ENCODE measurements around the gene PSPH.
A peak's percentile ranks its signal among the peaks of the same experiment; 100 is the strongest.

The PSPH gene

DNA sequence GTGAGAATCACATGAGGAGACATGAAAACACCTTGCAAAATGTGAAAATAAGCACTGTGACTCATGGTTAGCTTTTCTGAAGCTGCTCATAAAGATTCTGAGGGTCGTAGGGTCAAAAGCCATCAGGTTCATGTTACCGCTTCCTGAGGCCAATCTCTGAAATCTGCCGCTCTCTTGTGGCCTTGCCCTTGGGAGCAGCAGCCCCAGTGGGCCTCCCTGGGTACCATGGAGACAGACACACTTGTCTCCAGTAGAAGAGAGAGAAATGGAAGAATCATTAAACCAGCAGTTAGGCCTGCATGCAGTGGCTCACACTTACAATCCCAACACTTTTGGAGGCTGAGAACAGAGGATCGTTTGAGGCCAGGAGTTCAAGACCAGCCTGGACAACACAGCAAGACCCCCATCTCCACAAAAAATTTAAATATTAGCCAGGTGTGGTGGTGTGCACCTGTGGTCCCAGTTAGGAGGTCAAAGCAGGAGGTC lies 44.0 kb downstream of the PSPH start:
- DNase-seq (ENCODE audit: low spot score) (no peak), FAIRE-seq (no peak)

DNA sequence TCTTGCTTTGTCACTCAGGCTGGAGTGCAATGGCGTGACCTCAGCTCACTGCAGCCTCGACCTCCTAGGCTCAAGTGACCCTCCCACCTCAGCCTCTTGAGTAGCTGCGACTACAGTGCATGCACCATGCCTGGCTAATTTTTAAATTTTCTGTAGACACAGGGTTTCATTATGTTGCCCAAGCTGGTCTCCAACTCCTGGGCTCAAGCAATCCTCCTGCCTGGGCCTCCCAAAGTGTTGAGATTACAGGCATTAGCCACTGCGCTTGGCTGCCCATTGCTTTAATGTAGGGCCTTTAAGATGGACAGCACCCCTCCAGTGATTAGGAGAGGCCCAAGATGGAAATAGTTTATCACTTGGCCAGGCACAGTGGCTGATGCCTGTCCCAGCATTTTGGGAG lies 47.5 kb downstream of the PSPH start:
- DNase-seq (ENCODE audit: low spot score) (no peak), FAIRE-seq (no peak)

- DNase-seq (ENCODE audit: low spot score) (no peak), FAIRE-seq (no peak)
These were observed 54.3 kb downstream of the PSPH start for GRCh38 chr7:55996856-55997500.

- FAIRE-seq (no peak), DNase-seq (ENCODE audit: low spot score) (no peak)
These were observed 58.9 kb downstream of the PSPH start for GRCh38 chr7:55992346-55992745.

- FAIRE-seq (no peak), DNase-seq (ENCODE audit: low spot score) (no peak)
These were observed 67.7 kb downstream of the PSPH start for GRCh38 chr7:55983537-55983936.

- no peak for DNase-seq (ENCODE audit: low spot score)
- FAIRE-seq = no peak
These were observed 71.0 kb downstream of the PSPH start for GRCh38 chr7:55980266-55980665.

DNA sequence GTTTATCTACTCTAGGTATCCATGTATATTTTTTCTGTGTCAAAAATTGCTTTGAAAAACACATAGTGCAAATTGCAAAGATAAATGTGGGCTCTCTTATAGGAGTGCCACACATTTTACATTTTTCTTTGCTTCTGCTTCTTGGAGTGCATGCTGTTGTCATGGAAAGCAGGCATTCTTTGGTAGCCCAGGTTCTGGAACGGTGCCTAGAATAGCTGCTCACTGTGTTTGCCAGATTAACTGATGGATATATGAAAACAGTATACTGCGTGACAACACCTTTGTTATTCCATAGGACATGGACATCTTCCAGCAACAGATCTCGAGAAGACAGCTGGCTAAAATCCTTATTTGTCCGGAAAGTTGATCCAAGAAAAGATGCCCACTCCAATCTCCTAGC lies 73.4 kb downstream of the PSPH start:
- FAIRE-seq = peak; percentile 70

GRCh38 chr7:55975988-55976633 lies 75.1 kb downstream of the PSPH start:
- FAIRE-seq = no peak
- DNase-seq (ENCODE audit: low spot score) = no peak

More for the DNA sequence above, 73.4 kb downstream of the PSPH start:
- no peak for DNase-seq (ENCODE audit: low spot score)

GRCh38 chr7:55973747-55974250 lies 77.4 kb downstream of the PSPH start:
- no peak for DNase-seq (ENCODE audit: low spot score)
- FAIRE-seq = no peak

DNA sequence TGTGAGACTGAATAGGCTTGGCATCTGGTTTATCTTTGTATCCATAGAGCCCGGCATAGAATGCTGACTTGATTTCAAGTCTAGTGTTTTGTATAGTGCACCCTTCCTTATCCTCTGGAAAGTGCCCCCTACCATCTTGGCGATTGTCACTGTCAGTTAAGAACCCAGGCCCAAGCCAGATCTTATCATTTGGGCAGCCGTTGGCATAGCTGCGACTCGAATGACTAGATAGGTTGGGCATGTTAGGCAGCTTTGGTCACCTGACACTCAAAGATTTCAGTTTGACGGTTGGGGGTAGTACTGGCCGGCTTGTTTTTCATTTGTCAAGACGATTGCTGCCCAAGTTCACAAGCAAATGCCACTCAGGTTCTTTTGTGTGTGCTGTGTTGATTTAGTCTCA lies 80.3 kb downstream of the PSPH start:
- DNase-seq (ENCODE audit: low spot score) (no peak), FAIRE-seq (no peak)

DNA sequence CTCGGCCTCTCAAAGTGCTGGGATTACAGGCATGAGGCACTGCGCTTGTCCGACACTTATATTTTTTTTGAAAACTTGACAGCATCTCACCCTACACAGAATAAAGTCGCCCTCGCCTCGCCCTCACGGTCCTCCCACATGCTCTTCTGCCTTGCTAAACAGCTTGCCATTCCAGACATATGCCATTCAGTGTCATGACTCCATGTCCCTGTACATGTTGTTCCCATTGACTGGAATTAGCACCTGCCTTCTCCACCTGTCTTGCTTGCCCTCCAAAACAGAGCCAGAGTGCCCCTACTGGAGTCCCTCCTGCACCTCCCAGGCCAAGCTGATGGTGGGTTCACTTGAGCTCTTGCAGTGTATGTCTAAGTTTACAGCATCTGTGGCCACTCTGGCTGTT lies 80.7 kb downstream of the PSPH start:
- DNase-seq (ENCODE audit: low spot score) = no peak
- FAIRE-seq = no peak

GRCh38 chr7:55969391-55969790 lies 81.9 kb downstream of the PSPH start:
- no peak for FAIRE-seq
- DNase-seq (ENCODE audit: low spot score) = no peak

- DNase-seq (ENCODE audit: low spot score) = no peak
- FAIRE-seq = no peak
These were observed 84.4 kb downstream of the PSPH start for GRCh38 chr7:55966851-55967250.

DNA sequence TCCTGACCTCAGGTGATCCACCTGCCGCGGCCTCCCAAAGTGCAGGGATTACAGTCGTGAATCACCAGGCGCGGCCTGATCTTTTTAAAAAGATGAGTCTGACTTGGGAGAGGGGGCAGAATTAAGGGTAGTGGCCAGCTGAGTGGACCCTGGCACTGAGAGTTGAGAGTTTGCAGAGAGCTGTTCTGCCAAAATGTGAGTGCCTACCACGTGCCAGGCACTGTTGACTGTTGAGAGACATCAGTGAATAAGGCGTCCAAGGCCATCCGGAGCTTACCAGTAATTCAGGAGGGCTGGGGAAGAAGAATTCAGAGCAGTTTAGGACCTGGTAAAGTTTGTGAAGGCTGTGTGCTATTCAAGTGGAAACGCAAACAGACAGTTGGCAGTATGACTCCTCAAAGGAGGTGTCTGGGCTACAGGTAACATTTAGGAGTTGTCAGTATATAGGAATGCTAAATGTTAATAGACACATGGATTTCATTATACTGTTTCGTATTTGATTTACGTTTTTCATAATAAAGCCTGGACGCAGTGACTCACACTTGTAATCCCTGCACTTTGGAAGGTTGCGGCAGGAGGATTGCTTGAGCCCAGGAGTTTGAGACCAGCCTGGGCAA lies 85.3 kb downstream of the PSPH start:
- FAIRE-seq = no peak
- DNase-seq (ENCODE audit: low spot score) = no peak

- FAIRE-seq = no peak
These were observed 86.2 kb downstream of the PSPH start for GRCh38 chr7:55965100-55965470.

GRCh38 chr7:55964261-55965099 lies 86.8 kb downstream of the PSPH start, which contains the start of gene NIPSNAP2:
TSS of gene NIPSNAP2 (plus strand) at chr7:55964585. CDS start at chr7:55964610, 25 bp downstream.
- FAIRE-seq = peak; percentile 48
- DNase-seq (ENCODE audit: low spot score) = peak; percentile 94

More at GRCh38 chr7:55965100-55965470, 86.2 kb downstream of the PSPH start:
- DNase-seq (ENCODE audit: low spot score) = no peak

GRCh38 chr7:55963584-55964168 lies 87.6 kb downstream of the PSPH start:
- no peak for DNase-seq (ENCODE audit: low spot score)

DNA sequence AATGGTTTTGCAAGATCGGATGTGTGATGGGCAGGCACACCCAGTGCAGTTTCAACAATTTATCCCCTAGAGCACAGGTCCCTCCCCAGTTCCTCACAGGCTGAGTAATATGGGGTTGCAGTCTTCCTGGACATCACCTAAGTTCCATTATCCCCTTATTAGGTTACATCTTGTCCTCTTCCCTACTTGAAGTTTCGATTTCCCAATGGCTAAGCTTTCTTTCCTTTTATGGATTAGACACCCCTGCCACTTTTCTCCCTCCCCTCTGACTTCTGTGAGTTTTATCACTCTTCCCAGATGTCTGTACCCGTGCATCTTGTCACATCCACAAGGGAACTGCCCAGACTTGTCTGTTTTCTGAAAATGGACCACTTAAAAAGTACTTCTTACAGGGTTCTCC lies 89.2 kb downstream of the PSPH start:
- DNase-seq (ENCODE audit: low spot score) (no peak), FAIRE-seq (no peak)

More at GRCh38 chr7:55963584-55964168, 87.6 kb downstream of the PSPH start:
- no peak for FAIRE-seq

Measured in urothelium cell line (cell line).